OCI-LY7 (cell line): ENCODE results near the gene CPNE2. TPM values are rescaled to one million over a fixed set of nuclear protein-coding genes. Genes with fewer than 3 reads are reported as not detected.

Experiments
- BruUV-seq: library from RNA; stranded (reverse); fragments of 400-500 nt; replicated peaks from 2 replicates; lab custom pipeline; 2021; lab: Mats Ljungman, UMichigan
- CTCF ChIA-PET: fragments of 300-600 bp; sonication (Branson Sonifier 250); formaldehyde crosslinking; loops from one replicate; lab custom pipeline; 2022; ENCODE audit warnings: antibody characterized with exemption; ENCODE audit not compliant: unreplicated experiment; lab: Charles Lee
- POLR2A ChIA-PET: fragments of 300-600 bp; sonication (Branson Sonifier 250); formaldehyde crosslinking; loops from one replicate; lab custom pipeline; 2022; ENCODE audit warnings: antibody characterized with exemption; lab: Charles Lee
- DNase-seq: peaks from one replicate; pipeline ENCODE4 v3.0.0-alpha.2; 2015; ENCODE audit warnings: low spot score
- H2AFZ ChIP-seq: fragments of 200-600 bp; sonication (generic), shearing (Covaris generic); 2 replicates; pipeline ENCODE4 v1.6.1; 2014; ENCODE audit warnings: mild to moderate bottlenecking, antibody characterized with exemption, low read length, moderate library complexity
- H3K27ac ChIP-seq: fragments of 200-600 bp; sonication (generic); 2 replicates; pipeline ENCODE4 v1.5.1; 2014; ENCODE audit warnings: mixed run types, low read depth, mild to moderate bottlenecking, moderate library complexity, low read length, inconsistent platforms; ENCODE audit not compliant: poor library complexity, severe bottlenecking
- H3K36me3 ChIP-seq: fragments of 200-600 bp; sonication (generic); 2 replicates; pipeline ENCODE4 v1.6.1; 2014; ENCODE audit warnings: mild to moderate bottlenecking, antibody characterized with exemption, low read length, moderate library complexity, mixed read lengths; ENCODE audit not compliant: insufficient read depth
- H3K4me1 ChIP-seq: fragments of 200-600 bp; sonication (generic); 2 replicates; pipeline ENCODE4 v1.5.1; 2014; ENCODE audit warnings: mild to moderate bottlenecking, low read length; ENCODE audit not compliant: insufficient read depth, poor library complexity, severe bottlenecking
- H3K4me2 ChIP-seq: fragments of 200-600 bp; sonication (generic); 2 replicates; pipeline ENCODE4 v1.6.1; 2014; ENCODE audit warnings: mild to moderate bottlenecking, low read length
- H3K4me3 ChIP-seq: fragments of 200-600 bp; sonication (generic); 2 replicates; pipeline ENCODE4 v1.5.1; 2014; ENCODE audit warnings: mild to moderate bottlenecking, low read depth, low read length; ENCODE audit not compliant: poor library complexity, severe bottlenecking
- H3K79me2 ChIP-seq: fragments of 200-600 bp; sonication (generic); 2 replicates; pipeline ENCODE4 v1.6.1; 2016; ENCODE audit warnings: low read depth, mild to moderate bottlenecking, low read length, moderate library complexity, mixed read lengths; ENCODE audit not compliant: insufficient read depth
- H3K9me2 ChIP-seq: fragments of 200-600 bp; sonication (generic); 2 replicates; pipeline ENCODE4 v1.6.1; 2016; ENCODE audit warnings: mild to moderate bottlenecking, low read length, mixed read lengths; ENCODE audit not compliant: insufficient read depth
- H3K9me3 ChIP-seq: fragments of 200-600 bp; sonication (generic); 2 replicates; pipeline ENCODE4 v1.6.1; 2014; ENCODE audit warnings: mild to moderate bottlenecking, mixed run types, low read length, mixed read lengths
- H4K20me1 ChIP-seq: fragments of 200-600 bp; sonication (generic); 2 replicates; pipeline ENCODE4 v1.6.1; 2014; ENCODE audit warnings: mild to moderate bottlenecking, antibody characterized with exemption, low read length, moderate library complexity, mixed read lengths; ENCODE audit not compliant: insufficient read depth
- EZH2phosphoT487 ChIP-seq: fragments of 200-600 bp; sonication (generic); IDR thresholded peaks from 2 replicates; pipeline ENCODE4 v1.6.1; 2018; ENCODE audit warnings: low read depth, borderline replicate concordance, mild to moderate bottlenecking, mixed run types, antibody characterized with exemption, low read length, moderate library complexity, mixed read lengths
- intact Hi-C: fragments of 100-400 bp; cut with micrococcal nuclease; formaldehyde crosslinking; loops from one replicate; pipeline ENCODE4 v1.10.0; 2022; ENCODE audit not compliant: unreplicated experiment
- total RNA-seq, 2 experiments: library from RNA; depleted of rRNA in 1 of 2; stranded (reverse); fragments of >200 nt in 1 of 2; shearing (Covaris generic) in 1 of 2; gene quantifications; 2 replicates each; pipeline ENCODE4 v1.2.3, GENCODE V29; 2014 to 2022
- TF ChIP-seq, protein P1 (sequence below): fragments of 200-600 bp; sonication (generic); conservative IDR thresholded peaks from 2 replicates; pipeline ENCODE4 v1.5.1; 2014; ENCODE audit warnings: mild to moderate bottlenecking, antibody characterized with exemption, low read length, moderate library complexity, mixed read lengths

The CPNE2 gene
- total RNA-seq, 2 experiments from 2014 or later, result 14.4 to 44.7 TPM

- CTCF ChIA-PET, result no interaction called here
- H2AFZ ChIP-seq, result no peak overlapping the region
- H3K4me3 ChIP-seq, result no peak overlapping the region
- peaks cover 4% of the 10 kb centered on the region for H3K36me3 ChIP-seq
- H3K4me1 ChIP-seq, result peaks cover 17% of the 10 kb centered on the region
- no peak overlapping the region for H3K27ac ChIP-seq
- TF ChIP-seq, protein P1, sequence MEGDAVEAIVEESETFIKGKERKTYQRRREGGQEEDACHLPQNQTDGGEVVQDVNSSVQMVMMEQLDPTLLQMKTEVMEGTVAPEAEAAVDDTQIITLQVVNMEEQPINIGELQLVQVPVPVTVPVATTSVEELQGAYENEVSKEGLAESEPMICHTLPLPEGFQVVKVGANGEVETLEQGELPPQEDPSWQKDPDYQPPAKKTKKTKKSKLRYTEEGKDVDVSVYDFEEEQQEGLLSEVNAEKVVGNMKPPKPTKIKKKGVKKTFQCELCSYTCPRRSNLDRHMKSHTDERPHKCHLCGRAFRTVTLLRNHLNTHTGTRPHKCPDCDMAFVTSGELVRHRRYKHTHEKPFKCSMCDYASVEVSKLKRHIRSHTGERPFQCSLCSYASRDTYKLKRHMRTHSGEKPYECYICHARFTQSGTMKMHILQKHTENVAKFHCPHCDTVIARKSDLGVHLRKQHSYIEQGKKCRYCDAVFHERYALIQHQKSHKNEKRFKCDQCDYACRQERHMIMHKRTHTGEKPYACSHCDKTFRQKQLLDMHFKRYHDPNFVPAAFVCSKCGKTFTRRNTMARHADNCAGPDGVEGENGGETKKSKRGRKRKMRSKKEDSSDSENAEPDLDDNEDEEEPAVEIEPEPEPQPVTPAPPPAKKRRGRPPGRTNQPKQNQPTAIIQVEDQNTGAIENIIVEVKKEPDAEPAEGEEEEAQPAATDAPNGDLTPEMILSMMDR, result no peak
- no peak for TF ChIP-seq EZH2phosphoT487
- H4K20me1 ChIP-seq, result no peaks in the 10 kb centered on the region
- DNase-seq, result no peak
- no peaks in the 10 kb centered on the region for H3K9me2 ChIP-seq
- intact Hi-C loops, result no loop called here
- POLR2A ChIA-PET, result no interaction called here
- BruUV-seq, result no TSS peak
- H3K4me2 ChIP-seq, result no peak overlapping the region
- no peaks in the 10 kb centered on the region for H3K79me2 ChIP-seq
- no peaks in the 10 kb centered on the region for H3K9me3 ChIP-seq
Observed at GRCh38 chr16:57125969-57126368, 33.6 kb downstream of the CPNE2 start.

- H3K4me3 ChIP-seq, result no peak overlapping the region
- no peak overlapping the region for H3K4me2 ChIP-seq
- H3K27ac ChIP-seq, result no peak overlapping the region
- ChIA-PET CTCF (no interaction called here), POLR2A (no interaction called here)
- no TSS peak for BruUV-seq
- DNase-seq, result no peak
- H3K9me2 ChIP-seq, result no peaks in the 10 kb centered on the region
- peaks cover 4% of the 10 kb centered on the region for H3K36me3 ChIP-seq
- H3K79me2 ChIP-seq, result no peaks in the 10 kb centered on the region
- H3K9me3 ChIP-seq, result no peaks in the 10 kb centered on the region
- no peaks in the 10 kb centered on the region for H4K20me1 ChIP-seq
- intact Hi-C loops, result no loop called here
- peaks cover 17% of the 10 kb centered on the region for H3K4me1 ChIP-seq
- no peak for TF ChIP-seq EZH2phosphoT487
- TF ChIP-seq, protein P1, result no peak
- no peak overlapping the region for H2AFZ ChIP-seq
Observed at GRCh38 chr16:57126411-57126810, 34.0 kb downstream of the CPNE2 start.

DNA sequence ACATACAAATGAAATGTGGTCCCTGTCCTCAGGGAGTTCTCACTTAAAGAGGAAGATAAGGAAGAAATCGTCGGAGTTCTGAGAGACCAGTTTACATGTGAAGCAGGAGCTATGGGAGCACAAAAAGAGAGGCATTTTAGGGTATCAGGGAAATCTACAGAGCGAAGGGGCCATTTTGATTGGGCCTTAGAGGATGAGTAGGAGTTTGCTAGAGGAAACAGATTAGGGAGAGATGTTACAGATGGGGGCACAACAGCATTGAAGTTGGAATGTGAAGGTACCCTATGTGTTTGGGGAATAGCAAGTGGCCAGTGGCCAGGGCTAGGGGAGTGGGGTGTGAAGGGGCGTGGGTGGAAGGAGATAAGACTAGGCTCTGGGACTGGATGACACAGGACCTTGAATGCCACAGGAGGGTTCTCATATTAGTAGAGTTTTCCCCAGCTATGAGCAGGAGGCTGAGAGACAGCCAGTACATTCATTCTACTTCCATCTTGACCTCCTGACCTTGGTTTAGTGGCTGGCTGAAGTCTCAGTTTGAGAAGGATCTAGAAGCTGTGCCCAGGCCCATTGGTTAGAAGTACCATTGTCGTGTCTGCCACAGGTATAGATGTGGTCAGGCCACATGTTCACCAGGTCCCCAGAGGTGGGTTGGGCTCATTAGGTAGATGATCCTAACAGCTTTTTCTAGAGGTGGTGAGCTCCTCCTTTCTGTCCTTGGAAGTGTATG, 34.8 kb downstream of the CPNE2 start:
- no peak for DNase-seq
- Histone ChIP-seq H3K79me2 (no peaks in the 10 kb centered on the region), H3K27ac (no peak overlapping the region), H3K4me1 (peaks cover 17% of the 10 kb centered on the region), H3K36me3 (peaks cover 4% of the 10 kb centered on the region), H3K4me2 (no peak overlapping the region), H3K9me2 (no peaks in the 10 kb centered on the region), H2AFZ (no peak overlapping the region), H3K9me3 (no peaks in the 10 kb centered on the region), H3K4me3 (no peak overlapping the region), H4K20me1 (no peaks in the 10 kb centered on the region)
- BruUV-seq, result no TSS peak
- TF ChIP-seq, protein P1, result no peak
- TF ChIP-seq EZH2phosphoT487, result no peak
- intact Hi-C loops, result no loop called here
- ChIA-PET POLR2A (interaction anchor here (0.5 kb wide), 1 partner anchor 83 kb away, joined by 3 read pairs; no protein-coding TSS in a partner anchor), CTCF (no interaction called here)
